ENCODE results near the gene CCDC91. TPM values are rescaled to one million over a fixed set of nuclear protein-coding genes. Genes with fewer than 3 reads are reported as not detected.

Gene CCDC91
- total and polyA plus RNA-seq, 2 donors (not counting 1 experiment from before 2014, with no cell fraction given): 23.9 to 47.6 TPM

- no peaks in the 10 kb centered on the region for H3K79me2 ChIP-seq (ENCODE audit: control insufficient read depth, insufficient read depth, low read length)
- TF ChIP-seq EZH2 (IDR thresholded peaks at IDR 0.05; ENCODE audit: low read length, missing control alignments) (no peak), CTCF (conservative IDR thresholded peaks at IDR 0.05 in 1 of 2, IDR thresholded peaks at IDR 0.05 in 1 of 2; ENCODE audit: low read depth in 1 of 2, low read length in 2 of 2) (no peak)
- H3K27me3 ChIP-seq (ENCODE audit: control insufficient read depth, insufficient read depth, low read length): no peaks in the 10 kb centered on the region
- no peak overlapping the region for H3K4me2 ChIP-seq (ENCODE audit: extremely low read depth, insufficient read depth, low read length)
- no peak overlapping the region for H2AFZ ChIP-seq (ENCODE audit: low read length)
- no peak overlapping the region for H3K4me3 ChIP-seq (replicated peaks in 1 of 4; ENCODE audit: control extremely low read depth in 1 of 4, insufficient read depth in 1 of 4, low read depth in 3 of 4, low read length in 4 of 4)
- H3K27ac ChIP-seq (ENCODE audit: insufficient read depth, low read length): no peak overlapping the region
- no peaks in the 10 kb centered on the region for H3K4me1 ChIP-seq (ENCODE audit: control insufficient read depth, extremely low read depth, insufficient read depth, low read length)
- H3K9me3 ChIP-seq (ENCODE audit: control insufficient read depth, insufficient read depth, low read depth, low read length): no peaks in the 10 kb centered on the region
- no peaks in the 10 kb centered on the region for H3K36me3 ChIP-seq (ENCODE audit: control insufficient read depth, insufficient read depth, low read length)
- no peaks in the 10 kb centered on the region for H4K20me1 ChIP-seq (ENCODE audit: control insufficient read depth, extremely low read depth, insufficient read depth, low read length)
- H3K9ac ChIP-seq (ENCODE audit: insufficient read depth, low read length): no peak overlapping the region
- peak in 1 of 2 donors; percentile 46 for DNase-seq (ENCODE audit: low read depth in 2 of 2)
Observed at GRCh38 chr12:28453686-28454085, 263.4 kb downstream of the CCDC91 start.

GRCh38 chr12:28456934-28457710 is 266.9 kb downstream of the CCDC91 start:
- Histone ChIP-seq H3K9ac (ENCODE audit: insufficient read depth, low read length) (no peak overlapping the region), H3K27me3 (ENCODE audit: control insufficient read depth, insufficient read depth, low read length) (no peaks in the 10 kb centered on the region), H4K20me1 (ENCODE audit: control insufficient read depth, extremely low read depth, insufficient read depth, low read length) (no peaks in the 10 kb centered on the region), H3K79me2 (ENCODE audit: control insufficient read depth, insufficient read depth, low read length) (no peaks in the 10 kb centered on the region), H3K36me3 (ENCODE audit: control insufficient read depth, insufficient read depth, low read length) (no peaks in the 10 kb centered on the region), H3K4me1 (ENCODE audit: control insufficient read depth, extremely low read depth, insufficient read depth, low read length) (no peaks in the 10 kb centered on the region), H3K27ac (ENCODE audit: insufficient read depth, low read length) (no peak overlapping the region), H3K4me3 (replicated peaks in 1 of 4; ENCODE audit: control extremely low read depth in 1 of 4, insufficient read depth in 1 of 4, low read depth in 3 of 4, low read length in 4 of 4) (no peak overlapping the region), H2AFZ (ENCODE audit: low read length) (no peak overlapping the region), H3K4me2 (ENCODE audit: extremely low read depth, insufficient read depth, low read length) (no peak overlapping the region), H3K9me3 (ENCODE audit: control insufficient read depth, insufficient read depth, low read depth, low read length) (no peaks in the 10 kb centered on the region)
- TF ChIP-seq EZH2 (IDR thresholded peaks at IDR 0.05; ENCODE audit: low read length, missing control alignments): no peak
- no peak for TF ChIP-seq CTCF (conservative IDR thresholded peaks at IDR 0.05 in 1 of 2, IDR thresholded peaks at IDR 0.05 in 1 of 2; ENCODE audit: low read depth in 1 of 2, low read length in 2 of 2)
- DNase-seq (ENCODE audit: low read depth in 2 of 2): no peak

GRCh38 chr12:28457785-28458184 is 267.5 kb downstream of the CCDC91 start:
- Histone ChIP-seq H4K20me1 (ENCODE audit: control insufficient read depth, extremely low read depth, insufficient read depth, low read length) (no peaks in the 10 kb centered on the region), H3K9me3 (ENCODE audit: control insufficient read depth, insufficient read depth, low read depth, low read length) (no peaks in the 10 kb centered on the region), H3K4me3 (replicated peaks in 1 of 4; ENCODE audit: control extremely low read depth in 1 of 4, insufficient read depth in 1 of 4, low read depth in 3 of 4, low read length in 4 of 4) (no peak overlapping the region), H3K4me2 (ENCODE audit: extremely low read depth, insufficient read depth, low read length) (no peak overlapping the region), H3K27me3 (ENCODE audit: control insufficient read depth, insufficient read depth, low read length) (no peaks in the 10 kb centered on the region), H3K27ac (ENCODE audit: insufficient read depth, low read length) (no peak overlapping the region), H3K4me1 (ENCODE audit: control insufficient read depth, extremely low read depth, insufficient read depth, low read length) (no peaks in the 10 kb centered on the region), H3K79me2 (ENCODE audit: control insufficient read depth, insufficient read depth, low read length) (no peaks in the 10 kb centered on the region), H2AFZ (ENCODE audit: low read length) (no peak overlapping the region), H3K9ac (ENCODE audit: insufficient read depth, low read length) (no peak overlapping the region), H3K36me3 (ENCODE audit: control insufficient read depth, insufficient read depth, low read length) (no peaks in the 10 kb centered on the region)
- peak in 1 of 2 donors; percentile 84 for DNase-seq (ENCODE audit: low read depth in 2 of 2)
- TF ChIP-seq CTCF (conservative IDR thresholded peaks at IDR 0.05 in 1 of 2, IDR thresholded peaks at IDR 0.05 in 1 of 2; ENCODE audit: low read depth in 1 of 2, low read length in 2 of 2): no peak
- no peak for TF ChIP-seq EZH2 (IDR thresholded peaks at IDR 0.05; ENCODE audit: low read length, missing control alignments)

All from fibroblast of lung (primary cell).